Fibroblast of pulmonary artery (primary cell): ENCODE results near the gene VPS33B.

Experiments
- DNase-seq: peaks from one replicate; pipeline ENCODE4 v3.0.0-alpha.2; 2010; ENCODE audit warnings: low read depth
- H3K4me3 ChIP-seq: replicated peaks from 2 replicates; pipeline ENCODE4 v1.5.1; 2011; ENCODE audit warnings: low read depth, mild to moderate bottlenecking, control low read depth, low read length, moderate library complexity
- CTCF ChIP-seq: IDR thresholded peaks from 2 replicates; pipeline ENCODE4 v1.5.1; 2011; ENCODE audit warnings: mild to moderate bottlenecking, control low read depth, low read length, inconsistent platforms; ENCODE audit errors: missing control alignments

Gene VPS33B

GRCh38 chr15:91032919-91033803 is 10.8 kb upstream of the VPS33B start:
- H3K4me3 ChIP-seq: no peak overlapping the region
- peak; percentile 22 for DNase-seq
- peak; percentile 59 for TF ChIP-seq CTCF

- no peak for TF ChIP-seq CTCF
- DNase-seq: no peak
- H3K4me3 ChIP-seq: no peak overlapping the region
These were observed 9.4 kb upstream of the VPS33B start for GRCh38 chr15:91031796-91032195.

GRCh38 chr15:91027677-91028076 is 5.3 kb upstream of the VPS33B start:
- no peak for TF ChIP-seq CTCF
- no peak for DNase-seq
- H3K4me3 ChIP-seq: no peak overlapping the region

- no peak for DNase-seq
- no peak for TF ChIP-seq CTCF
- no peak overlapping the region for H3K4me3 ChIP-seq
These were observed 1.3 kb upstream of the VPS33B start for GRCh38 chr15:91023720-91024119.

- peak overlapping the region; percentile 99 for H3K4me3 ChIP-seq
- no peak for TF ChIP-seq CTCF
- no peak for DNase-seq
These were observed 387 bp upstream of the VPS33B start for GRCh38 chr15:91022832-91023129.

GRCh38 chr15:91021516-91022074 is 799 bp downstream of the VPS33B start:
- TF ChIP-seq CTCF: no peak
- no peak for DNase-seq
- H3K4me3 ChIP-seq: peak overlapping the region; percentile 99

- TF ChIP-seq CTCF: no peak
- no peak for DNase-seq
These were observed 4.2 kb downstream of the VPS33B start for GRCh38 chr15:91018158-91018557.

More at GRCh38 chr15:91018158-91018557, 4.2 kb downstream of the VPS33B start:
- no peak overlapping the region for H3K4me3 ChIP-seq
